Measurements from ENCODE around the gene EFNB3.

GRCh38 chr17:7720125-7720524 lies 15.1 kb downstream of the EFNB3 start:
- TF ChIP-seq, protein P1, sequence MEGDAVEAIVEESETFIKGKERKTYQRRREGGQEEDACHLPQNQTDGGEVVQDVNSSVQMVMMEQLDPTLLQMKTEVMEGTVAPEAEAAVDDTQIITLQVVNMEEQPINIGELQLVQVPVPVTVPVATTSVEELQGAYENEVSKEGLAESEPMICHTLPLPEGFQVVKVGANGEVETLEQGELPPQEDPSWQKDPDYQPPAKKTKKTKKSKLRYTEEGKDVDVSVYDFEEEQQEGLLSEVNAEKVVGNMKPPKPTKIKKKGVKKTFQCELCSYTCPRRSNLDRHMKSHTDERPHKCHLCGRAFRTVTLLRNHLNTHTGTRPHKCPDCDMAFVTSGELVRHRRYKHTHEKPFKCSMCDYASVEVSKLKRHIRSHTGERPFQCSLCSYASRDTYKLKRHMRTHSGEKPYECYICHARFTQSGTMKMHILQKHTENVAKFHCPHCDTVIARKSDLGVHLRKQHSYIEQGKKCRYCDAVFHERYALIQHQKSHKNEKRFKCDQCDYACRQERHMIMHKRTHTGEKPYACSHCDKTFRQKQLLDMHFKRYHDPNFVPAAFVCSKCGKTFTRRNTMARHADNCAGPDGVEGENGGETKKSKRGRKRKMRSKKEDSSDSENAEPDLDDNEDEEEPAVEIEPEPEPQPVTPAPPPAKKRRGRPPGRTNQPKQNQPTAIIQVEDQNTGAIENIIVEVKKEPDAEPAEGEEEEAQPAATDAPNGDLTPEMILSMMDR (IDR thresholded peaks at IDR 0.05), result no peak
- TF ChIP-seq POLR2A (IDR thresholded peaks at IDR 0.05), result no peak

All from suprapubic skin (tissue), 3 donors.